Activated CD8-positive, alpha-beta T cell treated with anti-CD3 and anti-CD28 coated beads for 36 hours (primary cell): ENCODE measurements around the gene LYZL2. TPM values are rescaled to one million over a fixed set of nuclear protein-coding genes. Genes with fewer than 3 reads are reported as not detected.
"Not testable (repeated sequence)": the region's sequence is repeated elsewhere in the genome, so short reads cannot be mapped to it uniquely, and the experiment has no call there.

Experiments
- ATAC-seq: fragments of 200-7000 bp; cut with Tn5 transposase; one replicate; pipeline ENCODE4 v1.10.0; 2021; ENCODE audit warnings: mild to moderate bottlenecking, moderate library complexity
- CTCF ChIA-PET: fragments of 350-600 bp; sonication (Branson Sonifier 250); formaldehyde crosslinking; loops from one replicate; lab custom pipeline; 2021; ENCODE audit warnings: antibody characterized with exemption; lab: Charles Lee
- POLR2A ChIA-PET: fragments of 350-600 bp; sonication (Branson Sonifier 250); formaldehyde crosslinking; loops from one replicate; lab custom pipeline; 2021; ENCODE audit warnings: antibody characterized with exemption; lab: Charles Lee
- DNase-seq: peaks from one replicate; pipeline ENCODE4 v3.0.0-alpha.2; 2020
- H3K27ac Mint-ChIP-seq: one replicate; pipeline ENCODE4 v1.8.0; 2021; ENCODE audit warnings: mild to moderate bottlenecking, mixed read lengths
- H3K27me3 Mint-ChIP-seq: one replicate; pipeline ENCODE4 v1.8.0; 2021; ENCODE audit warnings: mixed read lengths
- H3K36me3 Mint-ChIP-seq: one replicate; pipeline ENCODE4 v1.8.0; 2021; ENCODE audit warnings: low read depth, mixed read lengths
- H3K4me1 Mint-ChIP-seq: one replicate; pipeline ENCODE4 v1.8.0; 2021; ENCODE audit warnings: low read depth, mixed read lengths
- H3K4me3 Mint-ChIP-seq: one replicate; pipeline ENCODE4 v1.8.0; 2021; ENCODE audit warnings: mild to moderate bottlenecking, moderate library complexity, mixed read lengths
- H3K9me3 Mint-ChIP-seq: one replicate; pipeline ENCODE4 v1.8.0; 2021; ENCODE audit warnings: mixed read lengths
- CTCF ChIP-seq: fragments of 200-600 bp; IDR thresholded peaks from one replicate; pipeline ENCODE4 v1.8.0; 2022; ENCODE audit warnings: antibody characterized with exemption, mild to moderate bottlenecking
- intact Hi-C: fragments of 100-400 bp; cut with micrococcal nuclease; formaldehyde crosslinking; loops from one replicate; pipeline ENCODE4 v1.10.0; 2022
- total RNA-seq, 2 experiments: library from RNA; stranded (reverse); gene quantifications; one replicate each; pipeline ENCODE4 v1.2.3, GENCODE V29; 2021

Gene LYZL2
- total RNA-seq, 2 experiments from 2014 or later, result not detected

- TF ChIP-seq CTCF, result no peak
- no peak overlapping the region for H3K27ac Mint-ChIP-seq
- intact Hi-C loops, result no loop called here
- H3K27me3 Mint-ChIP-seq, result peaks cover 41% of the 10 kb centered on the region
- POLR2A ChIA-PET, result no interaction called here
- DNase-seq (peak; percentile 24), ATAC-seq (peak; percentile 46)
- peaks cover 15% of the 10 kb centered on the region for H3K4me1 Mint-ChIP-seq
- CTCF ChIA-PET, result interaction anchor here (1.6 kb wide), 2 partner anchors 24 to 65 kb away, joined by 3 to 6 read pairs; no protein-coding TSS in a partner anchor
- H3K9me3 Mint-ChIP-seq, result no peaks in the 10 kb centered on the region
- no peaks in the 10 kb centered on the region for H3K36me3 Mint-ChIP-seq
- H3K4me3 Mint-ChIP-seq, result no peak overlapping the region
Observed at GRCh38 chr10:30647089-30647488, 17.5 kb upstream of the LYZL2 start.

- Mint-ChIP-seq H3K27ac (no peak overlapping the region), H3K36me3 (no peaks in the 10 kb centered on the region), H3K4me3 (no peak overlapping the region), H3K4me1 (peaks cover 15% of the 10 kb centered on the region), H3K9me3 (no peaks in the 10 kb centered on the region), H3K27me3 (peaks cover 43% of the 10 kb centered on the region)
- TF ChIP-seq CTCF, result no peak
- peak; percentile 18 for DNase-seq
- ChIA-PET CTCF (interaction anchor here (0.9 kb wide), 1 partner anchor 253 kb away, joined by 3 read pairs; no protein-coding TSS in a partner anchor), POLR2A (no interaction called here)
- intact Hi-C loops, result no loop called here
- peak; percentile 49 for ATAC-seq
Observed at GRCh38 chr10:30645340-30645827, 15.8 kb upstream of the LYZL2 start.

GRCh38 chr10:30644408-30644861, 14.9 kb upstream of the LYZL2 start:
- H3K36me3 Mint-ChIP-seq, ATAC-seq, POLR2A ChIA-PET, H3K4me3 Mint-ChIP-seq, H3K27ac Mint-ChIP-seq, DNase-seq, H3K9me3 Mint-ChIP-seq, intact Hi-C loops: not testable (repeated sequence)
- Mint-ChIP-seq H3K27me3 (peaks cover 40% of the 10 kb centered on the region), H3K4me1 (peaks cover 17% of the 10 kb centered on the region)
- CTCF ChIA-PET, result interaction anchor here (1.5 kb wide), 1 partner anchor 42 kb away, joined by 3 read pairs; no protein-coding TSS in a partner anchor

- intact Hi-C loops, H3K36me3 Mint-ChIP-seq, H3K27ac Mint-ChIP-seq, H3K4me3 Mint-ChIP-seq, DNase-seq, H3K9me3 Mint-ChIP-seq, ATAC-seq, POLR2A ChIA-PET: not testable (repeated sequence)
- Mint-ChIP-seq H3K4me1 (peaks cover 17% of the 10 kb centered on the region), H3K27me3 (peaks cover 36% of the 10 kb centered on the region)
- CTCF ChIA-PET, result interaction anchor here (1.5 kb wide), 1 partner anchor 43 kb away, joined by 3 read pairs; no protein-coding TSS in a partner anchor
Observed at GRCh38 chr10:30643557-30644199, 14.1 kb upstream of the LYZL2 start.

GRCh38 chr10:30642856-30643255, 13.3 kb upstream of the LYZL2 start:
- H3K27ac Mint-ChIP-seq, H3K9me3 Mint-ChIP-seq, H3K36me3 Mint-ChIP-seq, ATAC-seq, H3K4me3 Mint-ChIP-seq, DNase-seq, POLR2A ChIA-PET, intact Hi-C loops: not testable (repeated sequence)
- CTCF ChIA-PET, result interaction anchor here (0.6 kb wide), 1 partner anchor 83 kb away, joined by 4 read pairs; no protein-coding TSS in a partner anchor
- H3K27me3 Mint-ChIP-seq, result peaks cover 34% of the 10 kb centered on the region
- H3K4me1 Mint-ChIP-seq, result peaks cover 19% of the 10 kb centered on the region

- peaks cover 28% of the 10 kb centered on the region for H3K27me3 Mint-ChIP-seq
- CTCF ChIA-PET, result interaction anchor here (0.6 to 4.1 kb wide), 68 partner anchors 8 to 1617 kb away, joined by 3 to 33 read pairs (median 4); partner anchors contain the start of genes LYZL2 and MAP3K8
- peak; percentile 26 for ATAC-seq
Observed at GRCh38 chr10:30639946-30640786, 10.6 kb upstream of the LYZL2 start.

More at GRCh38 chr10:30639946-30640786, 10.6 kb upstream of the LYZL2 start:
- no peaks in the 10 kb centered on the region for H3K36me3 Mint-ChIP-seq
- peak; percentile 33 for DNase-seq
- H3K4me1 Mint-ChIP-seq, result peaks cover 4% of the 10 kb centered on the region
- no peak overlapping the region for H3K4me3 Mint-ChIP-seq
- no peak overlapping the region for H3K27ac Mint-ChIP-seq
- TF ChIP-seq CTCF, result peak; percentile 88
- POLR2A ChIA-PET, result interaction anchor here (0.8 to 0.9 kb wide), 2 partner anchors 42 to 57 kb away, joined by 3 read pairs; no protein-coding TSS in a partner anchor
- H3K9me3 Mint-ChIP-seq, result no peaks in the 10 kb centered on the region
- intact Hi-C loops, result no loop called here
